ENCODE data around the gene NR4A1.

NR4A1 gene

DNA sequence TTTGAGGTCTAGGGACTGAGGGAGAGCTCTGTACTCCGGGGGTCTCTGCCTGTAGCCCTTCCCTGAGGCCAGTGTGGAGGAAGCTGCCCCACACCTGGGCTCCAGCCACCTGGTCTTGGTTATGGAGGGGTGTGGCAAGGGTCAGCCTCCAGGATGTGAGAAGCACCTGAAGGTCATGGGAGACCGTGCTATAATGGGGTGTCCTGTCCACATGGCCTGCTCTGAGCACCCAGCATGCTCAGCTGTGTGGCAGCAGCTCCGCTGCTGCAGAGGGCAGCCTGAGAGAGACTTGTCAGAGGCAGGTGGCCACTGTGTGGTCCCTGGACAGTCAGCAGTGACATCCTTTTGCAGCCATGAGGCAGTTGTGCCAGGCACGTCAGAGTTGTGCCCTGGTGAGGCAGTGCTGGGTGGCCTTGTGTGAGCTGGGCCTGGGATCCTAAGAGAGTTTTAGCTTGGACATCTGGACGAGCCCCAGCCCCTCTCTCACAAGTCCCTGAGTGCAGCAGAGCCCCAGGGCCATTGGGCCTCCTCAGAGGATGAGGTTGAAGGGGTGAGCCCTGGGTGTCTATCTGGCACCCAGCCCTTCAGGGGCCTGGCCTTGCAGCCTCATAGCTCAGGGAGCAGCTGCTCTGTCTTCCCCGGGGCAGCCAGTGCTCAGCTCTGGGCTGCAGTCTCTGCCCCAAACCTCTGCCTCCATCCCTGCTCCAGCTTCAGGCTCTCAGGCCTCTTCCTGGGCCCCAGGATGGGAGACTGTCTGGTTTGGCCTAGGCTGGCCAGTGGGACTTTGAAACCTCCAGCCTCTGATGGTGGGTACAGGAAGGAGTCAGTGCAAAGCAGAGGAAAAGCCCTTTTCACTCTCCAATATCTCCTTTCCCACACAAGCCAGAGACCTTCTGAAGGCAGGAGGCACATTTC, 11.2 kb downstream of the NR4A1 start:
- ChIA-PET CTCF (interaction anchor here (0.6 to 34.8 kb wide), 5 partner anchors 20 to 70 kb away, joined by 3 to 794 read pairs (median 3); no protein-coding TSS in a partner anchor), POLR2A (no interaction called here)
- Histone ChIP-seq H3K27ac (ENCODE audit: extremely low read depth, low read depth, low read length) (no peak overlapping the region), H3K9me3 (ENCODE audit: control insufficient read depth, insufficient read depth, low read depth, low read length) (no peaks in the 10 kb centered on the region), H3K4me1 (ENCODE audit: control insufficient read depth, insufficient read depth, low read length) (no peaks in the 10 kb centered on the region), H3K4me3 (ENCODE audit: low read depth, low read length) (no peak overlapping the region), H3K36me3 (ENCODE audit: control insufficient read depth in 2 of 2, insufficient read depth in 1 of 2, low read length in 2 of 2) (peaks cover 0 to 13% of the 10 kb centered on the region in 2 experiments; a peak in 1 of 3 replicates)
- TF ChIP-seq HOXD13 (CRISPR knock-in tag; IDR thresholded peaks at IDR 0.05; ENCODE audit: borderline replicate concordance) (no peak), GLIS1 (tag by site-specific recombination; IDR thresholded peaks at IDR 0.05) (no peak), ZNF354C (tag by site-specific recombination; IDR thresholded peaks at IDR 0.05; ENCODE audit: borderline replicate concordance, low read depth) (no peak), KLF16 (tag by site-specific recombination; IDR thresholded peaks at IDR 0.05) (no peak), SP3 (tag by site-specific recombination; IDR thresholded peaks at IDR 0.05) (no peak), MYNN (tag by site-specific recombination; IDR thresholded peaks at IDR 0.05; ENCODE audit: borderline replicate concordance) (no peak), OVOL3 (tag by site-specific recombination; IDR thresholded peaks at IDR 0.05) (no peak), ZNF561 (tag by site-specific recombination; IDR thresholded peaks at IDR 0.05; ENCODE audit: borderline replicate concordance) (no peak), ZNF555 (tag by site-specific recombination; conservative IDR thresholded peaks at IDR 0.05) (no peak), ZNF585B (tag by site-specific recombination; IDR thresholded peaks at IDR 0.05) (no peak), ZNF558 (tag by site-specific recombination; IDR thresholded peaks at IDR 0.05) (no peak), ZNF266 (tag by site-specific recombination; IDR thresholded peaks at IDR 0.05; ENCODE audit: low read depth) (no peak)
- TF ChIP-seq, protein P1, sequence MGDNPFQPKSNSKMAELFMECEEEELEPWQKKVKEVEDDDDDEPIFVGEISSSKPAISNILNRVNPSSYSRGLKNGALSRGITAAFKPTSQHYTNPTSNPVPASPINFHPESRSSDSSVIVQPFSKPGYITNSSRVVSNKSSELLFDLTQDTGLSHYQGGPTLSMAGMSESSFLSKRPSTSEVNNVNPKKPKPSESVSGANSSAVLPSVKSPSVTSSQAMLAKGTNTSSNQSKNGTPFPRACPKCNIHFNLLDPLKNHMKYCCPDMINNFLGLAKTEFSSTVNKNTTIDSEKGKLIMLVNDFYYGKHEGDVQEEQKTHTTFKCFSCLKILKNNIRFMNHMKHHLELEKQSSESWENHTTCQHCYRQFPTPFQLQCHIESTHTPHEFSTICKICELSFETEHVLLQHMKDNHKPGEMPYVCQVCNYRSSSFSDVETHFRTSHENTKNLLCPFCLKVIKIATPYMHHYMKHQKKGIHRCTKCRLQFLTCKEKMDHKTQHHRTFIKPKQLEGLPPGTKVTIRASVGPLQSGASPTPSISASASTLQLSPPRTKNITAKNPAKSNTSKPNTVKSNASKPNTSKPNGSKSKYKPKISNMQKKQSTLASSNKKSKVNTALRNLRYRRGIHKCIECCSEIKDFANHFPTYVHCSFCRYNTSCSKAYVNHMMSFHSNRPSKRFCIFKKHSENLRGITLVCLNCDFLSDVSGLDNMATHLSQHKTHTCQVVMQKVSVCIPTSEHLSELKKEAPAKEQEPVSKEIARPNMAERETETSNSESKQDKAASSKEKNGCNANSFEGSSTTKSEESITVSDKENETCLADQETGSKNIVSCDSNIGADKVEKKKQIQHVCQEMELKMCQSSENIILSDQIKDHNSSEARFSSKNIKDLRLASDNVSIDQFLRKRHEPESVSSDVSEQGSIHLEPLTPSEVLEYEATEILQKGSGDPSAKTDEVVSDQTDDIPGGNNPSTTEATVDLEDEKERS (tag by site-specific recombination; IDR thresholded peaks at IDR 0.05) = no peak
- TF ChIP-seq, protein P2, sequence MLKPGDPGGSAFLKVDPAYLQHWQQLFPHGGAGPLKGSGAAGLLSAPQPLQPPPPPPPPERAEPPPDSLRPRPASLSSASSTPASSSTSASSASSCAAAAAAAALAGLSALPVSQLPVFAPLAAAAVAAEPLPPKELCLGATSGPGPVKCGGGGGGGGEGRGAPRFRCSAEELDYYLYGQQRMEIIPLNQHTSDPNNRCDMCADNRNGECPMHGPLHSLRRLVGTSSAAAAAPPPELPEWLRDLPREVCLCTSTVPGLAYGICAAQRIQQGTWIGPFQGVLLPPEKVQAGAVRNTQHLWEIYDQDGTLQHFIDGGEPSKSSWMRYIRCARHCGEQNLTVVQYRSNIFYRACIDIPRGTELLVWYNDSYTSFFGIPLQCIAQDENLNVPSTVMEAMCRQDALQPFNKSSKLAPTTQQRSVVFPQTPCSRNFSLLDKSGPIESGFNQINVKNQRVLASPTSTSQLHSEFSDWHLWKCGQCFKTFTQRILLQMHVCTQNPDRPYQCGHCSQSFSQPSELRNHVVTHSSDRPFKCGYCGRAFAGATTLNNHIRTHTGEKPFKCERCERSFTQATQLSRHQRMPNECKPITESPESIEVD (tag by site-specific recombination; IDR thresholded peaks at IDR 0.05) = no peak
- TF ChIP-seq, protein P3, sequence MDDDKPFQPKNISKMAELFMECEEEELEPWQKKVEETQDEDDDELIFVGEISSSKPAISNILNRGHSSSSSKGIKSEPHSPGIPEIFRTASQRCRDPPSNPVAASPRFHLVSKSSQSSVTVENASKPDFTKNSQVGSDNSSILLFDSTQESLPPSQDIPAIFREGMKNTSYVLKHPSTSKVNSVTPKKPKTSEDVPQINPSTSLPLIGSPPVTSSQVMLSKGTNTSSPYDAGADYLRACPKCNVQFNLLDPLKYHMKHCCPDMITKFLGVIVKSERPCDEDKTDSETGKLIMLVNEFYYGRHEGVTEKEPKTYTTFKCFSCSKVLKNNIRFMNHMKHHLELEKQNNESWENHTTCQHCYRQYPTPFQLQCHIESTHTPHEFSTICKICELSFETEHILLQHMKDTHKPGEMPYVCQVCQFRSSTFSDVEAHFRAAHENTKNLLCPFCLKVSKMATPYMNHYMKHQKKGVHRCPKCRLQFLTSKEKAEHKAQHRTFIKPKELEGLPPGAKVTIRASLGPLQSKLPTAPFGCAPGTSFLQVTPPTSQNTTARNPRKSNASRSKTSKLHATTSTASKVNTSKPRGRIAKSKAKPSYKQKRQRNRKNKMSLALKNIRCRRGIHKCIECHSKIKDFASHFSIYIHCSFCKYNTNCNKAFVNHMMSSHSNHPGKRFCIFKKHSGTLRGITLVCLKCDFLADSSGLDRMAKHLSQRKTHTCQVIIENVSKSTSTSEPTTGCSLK (tag by site-specific recombination; IDR thresholded peaks at IDR 0.05) = no peak
